T-helper 2 cell treated with Interferon-gamma antibody and Interleukin-4, amounts not matched to agents 5 μg/mL and 100 μg/mL, for 36 hours (primary cell): ENCODE measurements around the gene CFD.
A peak's percentile ranks its signal among the peaks of the same experiment; 100 is the strongest.
"Not testable (repeated sequence)": the region's sequence is repeated elsewhere in the genome, so short reads cannot be mapped to it uniquely, and the experiment has no call there.

Experiments used
- DNase-seq: peaks from one replicate; pipeline ENCODE4 v3.0.0; 2021; ENCODE audit warnings: low spot score
- H3K27ac Mint-ChIP-seq: one replicate; pipeline ENCODE4 v1.8.0; 2021; ENCODE audit warnings: mild to moderate bottlenecking, mixed read lengths
- H3K27me3 Mint-ChIP-seq: one replicate; pipeline ENCODE4 v1.8.0; 2021; ENCODE audit warnings: low read depth, mixed read lengths
- H3K36me3 Mint-ChIP-seq: one replicate; pipeline ENCODE4 v1.8.0; 2021; ENCODE audit warnings: low read depth, mixed read lengths
- H3K4me1 Mint-ChIP-seq: one replicate; pipeline ENCODE4 v1.8.0; 2021; ENCODE audit warnings: low read depth, mixed read lengths
- H3K4me3 Mint-ChIP-seq: one replicate; pipeline ENCODE4 v1.8.0; 2022; ENCODE audit warnings: mild to moderate bottlenecking, moderate library complexity, mixed read lengths
- H3K9me3 Mint-ChIP-seq: one replicate; pipeline ENCODE4 v1.8.0; 2021; ENCODE audit warnings: mixed read lengths

Gene CFD

GRCh38 chr19:868458-869244 lies 9.2 kb downstream of the CFD start:
- H3K36me3 Mint-ChIP-seq: peaks cover 21% of the 10 kb centered on the region
- H3K4me3 Mint-ChIP-seq: no peak overlapping the region
- H3K27me3 Mint-ChIP-seq: no peaks in the 10 kb centered on the region
- H3K27ac Mint-ChIP-seq: peak overlapping the region; percentile 15
- peaks cover 8% of the 10 kb centered on the region for H3K4me1 Mint-ChIP-seq
- no peaks in the 10 kb centered on the region for H3K9me3 Mint-ChIP-seq
- DNase-seq: no peak

- DNase-seq: no peak
- Mint-ChIP-seq H3K27ac (no peak overlapping the region), H3K27me3 (no peaks in the 10 kb centered on the region), H3K36me3 (peaks cover 21% of the 10 kb centered on the region), H3K4me3 (no peak overlapping the region), H3K4me1 (peaks cover 5% of the 10 kb centered on the region), H3K9me3 (no peaks in the 10 kb centered on the region)
These were observed 10.0 kb downstream of the CFD start for GRCh38 chr19:869245-870177.

- Mint-ChIP-seq H3K4me3 (peak overlapping the region; percentile 22), H3K27me3 (no peaks in the 10 kb centered on the region), H3K27ac (peak overlapping the region; percentile 68), H3K4me1 (peaks cover 5% of the 10 kb centered on the region), H3K36me3 (peaks cover 21% of the 10 kb centered on the region), H3K9me3 (no peaks in the 10 kb centered on the region)
- no peak for DNase-seq
These were observed 10.8 kb downstream of the CFD start for GRCh38 chr19:870314-870713.

- Mint-ChIP-seq H3K27me3 (no peaks in the 10 kb centered on the region), H3K27ac (no peak overlapping the region)
These were observed 11.5 kb downstream of the CFD start for GRCh38 chr19:870963-871401.

GRCh38 chr19:871446-872265 lies 12.2 kb downstream of the CFD start:
- Mint-ChIP-seq H3K4me3 (peak overlapping the region; percentile 84), H3K27ac (peak overlapping the region; percentile 92), H3K36me3 (peaks cover 19% of the 10 kb centered on the region), H3K4me1 (peaks cover 5% of the 10 kb centered on the region), H3K9me3 (no peaks in the 10 kb centered on the region), H3K27me3 (no peaks in the 10 kb centered on the region)
- DNase-seq: no peak

More at GRCh38 chr19:870963-871401, 11.5 kb downstream of the CFD start:
- DNase-seq: no peak
- Mint-ChIP-seq H3K4me3 (no peak overlapping the region), H3K9me3 (no peaks in the 10 kb centered on the region), H3K4me1 (peaks cover 5% of the 10 kb centered on the region), H3K36me3 (peaks cover 19% of the 10 kb centered on the region)

- DNase-seq: peak; percentile 78
- peaks cover 5% of the 10 kb centered on the region for H3K4me1 Mint-ChIP-seq
- H3K27ac Mint-ChIP-seq: peak overlapping the region; percentile 92
- H3K36me3 Mint-ChIP-seq: peaks cover 17% of the 10 kb centered on the region
- H3K9me3 Mint-ChIP-seq: no peaks in the 10 kb centered on the region
- peak overlapping the region; percentile 84 for H3K4me3 Mint-ChIP-seq
- H3K27me3 Mint-ChIP-seq: no peaks in the 10 kb centered on the region
These were observed 12.9 kb downstream of the CFD start for GRCh38 chr19:872266-872951.

- peak; percentile 52 for DNase-seq
- Mint-ChIP-seq H3K4me1 (peaks cover 5% of the 10 kb centered on the region), H3K36me3 (peaks cover 15% of the 10 kb centered on the region), H3K9me3 (no peaks in the 10 kb centered on the region), H3K27ac (peak overlapping the region; percentile 86), H3K27me3 (no peaks in the 10 kb centered on the region), H3K4me3 (peak overlapping the region; percentile 52)
These were observed 13.6 kb downstream of the CFD start for GRCh38 chr19:873084-873483.

- no peak overlapping the region for H3K4me3 Mint-ChIP-seq
- DNase-seq: no peak
- no peak overlapping the region for H3K27ac Mint-ChIP-seq
- H3K4me1 Mint-ChIP-seq: peaks cover 5% of the 10 kb centered on the region
- no peaks in the 10 kb centered on the region for H3K9me3 Mint-ChIP-seq
- H3K36me3 Mint-ChIP-seq: peaks cover 13% of the 10 kb centered on the region
- no peaks in the 10 kb centered on the region for H3K27me3 Mint-ChIP-seq
These were observed 14.1 kb downstream of the CFD start for GRCh38 chr19:873561-874041.

- H3K4me3 Mint-ChIP-seq: no peak overlapping the region
- DNase-seq: no peak
- H3K9me3 Mint-ChIP-seq: no peaks in the 10 kb centered on the region
- peaks cover 5% of the 10 kb centered on the region for H3K4me1 Mint-ChIP-seq
- H3K27me3 Mint-ChIP-seq: no peaks in the 10 kb centered on the region
- no peak overlapping the region for H3K27ac Mint-ChIP-seq
- H3K36me3 Mint-ChIP-seq: peaks cover 10% of the 10 kb centered on the region
These were observed 15.9 kb downstream of the CFD start for GRCh38 chr19:875265-875879.

- Mint-ChIP-seq H3K9me3 (no peaks in the 10 kb centered on the region), H3K36me3 (peaks cover 9% of the 10 kb centered on the region), H3K4me3 (no peak overlapping the region), H3K27ac (no peak overlapping the region), H3K4me1 (peaks cover 5% of the 10 kb centered on the region), H3K27me3 (no peaks in the 10 kb centered on the region)
- DNase-seq: no peak
These were observed 16.6 kb downstream of the CFD start for GRCh38 chr19:876089-876488.

- Mint-ChIP-seq H3K27ac (no peak overlapping the region), H3K27me3 (no peaks in the 10 kb centered on the region), H3K9me3 (no peaks in the 10 kb centered on the region), H3K36me3 (peaks cover 12% of the 10 kb centered on the region), H3K4me3 (no peak overlapping the region), H3K4me1 (peaks cover 5% of the 10 kb centered on the region)
- DNase-seq: no peak
These were observed 17.4 kb downstream of the CFD start for GRCh38 chr19:876780-877314.

- DNase-seq, H3K4me1 Mint-ChIP-seq, H3K27ac Mint-ChIP-seq, H3K9me3 Mint-ChIP-seq, H3K4me3 Mint-ChIP-seq, H3K27me3 Mint-ChIP-seq: not testable (repeated sequence)
- peaks cover 12% of the 10 kb centered on the region for H3K36me3 Mint-ChIP-seq
These were observed 18.7 kb downstream of the CFD start for GRCh38 chr19:877992-878660.
